Left kidney (tissue), 2 donors: ENCODE measurements around the gene MRPL34. TPM values are rescaled to one million over a fixed set of nuclear protein-coding genes. Genes with fewer than 3 reads are reported as not detected.
A peak's percentile ranks its signal among the peaks of the same experiment; 100 is the strongest.

Experiments
- DNase-seq: peaks from one replicate; pipeline ENCODE4 v3.0.0-alpha.2; 2013
- polyA plus RNA-seq: library from polyadenylated mRNA; unstranded; fragments of 120-200 nt; gene quantifications from one replicate; pipeline ENCODE4 v1.2.1, GENCODE V29; 2013; ENCODE audit not compliant: insufficient read length

The MRPL34 gene
- polyA plus RNA-seq, 1 donor, result 43.5 TPM

GRCh38 chr19:17327654-17328516, 22.2 kb downstream of the MRPL34 start:
- peak; percentile 69 for DNase-seq

- DNase-seq, result no peak
These were observed 23.1 kb downstream of the MRPL34 start for GRCh38 chr19:17328517-17329365.

GRCh38 chr19:17329366-17330261, 23.9 kb downstream of the MRPL34 start:
- DNase-seq, result no peak

- DNase-seq, result no peak
These were observed 24.8 kb downstream of the MRPL34 start for GRCh38 chr19:17330262-17331044.

GRCh38 chr19:17331045-17331558, 25.4 kb downstream of the MRPL34 start:
- no peak for DNase-seq

- no peak for DNase-seq
These were observed 26.6 kb downstream of the MRPL34 start for GRCh38 chr19:17332360-17332676.

GRCh38 chr19:17332677-17333581, 27.3 kb downstream of the MRPL34 start:
- no peak for DNase-seq

GRCh38 chr19:17333611-17334413, 28.1 kb downstream of the MRPL34 start:
- no peak for DNase-seq

- DNase-seq, result peak; percentile 97
These were observed 29.0 kb downstream of the MRPL34 start, which contains the start of gene ANO8 for GRCh38 chr19:17334414-17335409. ANO8 (minus strand) TSS chr19:17334855; CDS start chr19:17334670, 185 bp downstream.

- DNase-seq, result no peak
These were observed 29.9 kb downstream of the MRPL34 start for GRCh38 chr19:17335575-17335974.

- peak; percentile 98 for DNase-seq
These were observed 31.4 kb downstream of the MRPL34 start, which contains the start of gene GTPBP3 for GRCh38 chr19:17336872-17337674. GTPBP3 (plus strand) TSS chr19:17337553; CDS start chr19:17337612, 59 bp downstream.

GRCh38 chr19:17337675-17338432, 32.2 kb downstream of the MRPL34 start:
- DNase-seq, result no peak

- DNase-seq, result no peak
These were observed 32.9 kb downstream of the MRPL34 start for GRCh38 chr19:17338433-17339078.

GRCh38 chr19:17339088-17339741, 33.5 kb downstream of the MRPL34 start:
- no peak for DNase-seq
